GM21723 (cell line): ENCODE data around the gene DDOST.
"Not testable (repeated sequence)": the region's sequence is repeated elsewhere in the genome, so short reads cannot be mapped to it uniquely, and the experiment has no call there.

ENCODE experiments used
- ATAC-seq: cut with Tn5 transposase; IDR thresholded peaks from one replicate; pipeline ENCODE4 v1.9.1; 2021; ENCODE audit warnings: mild to moderate bottlenecking, moderate library complexity; ENCODE audit not compliant: unreplicated experiment

The DDOST gene

GRCh38 chr1:20693623-20694022 is 32.5 kb upstream of the DDOST start:
- no peak for ATAC-seq

GRCh38 chr1:20691872-20692271 is 30.7 kb upstream of the DDOST start:
- ATAC-seq, result no peak

- no peak for ATAC-seq
These were observed 28.5 kb upstream of the DDOST start for GRCh38 chr1:20689645-20690056.

- no peak for ATAC-seq
These were observed 25.9 kb upstream of the DDOST start for GRCh38 chr1:20686883-20687725.

GRCh38 chr1:20685741-20686140 is 24.6 kb upstream of the DDOST start:
- no peak for ATAC-seq

- no peak for ATAC-seq
These were observed 24.0 kb upstream of the DDOST start for GRCh38 chr1:20685099-20685662.

GRCh38 chr1:20684651-20685050 is 23.5 kb upstream of the DDOST start:
- ATAC-seq, result no peak

- ATAC-seq, result no peak
These were observed 23.0 kb upstream of the DDOST start for GRCh38 chr1:20684050-20684620.

- ATAC-seq, result no peak
These were observed 22.4 kb upstream of the DDOST start for GRCh38 chr1:20683614-20684013.

- no peak for ATAC-seq
These were observed 21.5 kb upstream of the DDOST start for GRCh38 chr1:20682571-20683236.

GRCh38 chr1:20681999-20682398 is 20.8 kb upstream of the DDOST start:
- no peak for ATAC-seq

- no peak for ATAC-seq
These were observed 19.1 kb upstream of the DDOST start for GRCh38 chr1:20680269-20680668.

- no peak for ATAC-seq
These were observed 17.4 kb upstream of the DDOST start for GRCh38 chr1:20678599-20678998.

- not testable (repeated sequence) for ATAC-seq
These were observed 12.5 kb upstream of the DDOST start for GRCh38 chr1:20673626-20674025.

- ATAC-seq, result no peak
These were observed 11.1 kb upstream of the DDOST start for GRCh38 chr1:20672265-20672632.

GRCh38 chr1:20670936-20671335 is 9.8 kb upstream of the DDOST start:
- ATAC-seq, result no peak

GRCh38 chr1:20668581-20668980 is 7.4 kb upstream of the DDOST start:
- ATAC-seq, result no peak

- ATAC-seq, result no peak
These were observed 5.6 kb upstream of the DDOST start for GRCh38 chr1:20666804-20667203.

- no peak for ATAC-seq
These were observed 5.0 kb upstream of the DDOST start for GRCh38 chr1:20666146-20666545.

GRCh38 chr1:20665726-20666125 is 4.6 kb upstream of the DDOST start:
- no peak for ATAC-seq

- no peak for ATAC-seq
These were observed 3.0 kb upstream of the DDOST start for GRCh38 chr1:20663969-20664715.
